Mammary epithelial cell (primary cell): ENCODE results near the gene C2orf78.
"Not testable (repeated sequence)": the region's sequence is repeated elsewhere in the genome, so short reads cannot be mapped to it uniquely, and the experiment has no call there.

Source experiments
- CTCF ChIP-seq, 2 donors: IDR thresholded peaks in 1 of 2; conservative IDR thresholded peaks in 1 of 2; 2 replicates each; pipeline ENCODE4 v1.5.1; 2011 to 2012; ENCODE audit warnings: inconsistent platforms in 2 of 2, low read length in 2 of 2, mild to moderate bottlenecking in 2 of 2, control low read depth in 1 of 2, low read depth in 1 of 2; ENCODE audit not compliant: insufficient read depth in 1 of 2; ENCODE audit errors: extremely low read depth in 1 of 2
- EZH2 ChIP-seq: IDR thresholded peaks from 2 replicates; pipeline ENCODE4 v1.6.1; 2012; ENCODE audit warnings: low read length, inconsistent platforms, borderline replicate concordance

GRCh38 chr2:73783402-73783801, 581 bp upstream of the C2orf78 start:
- TF ChIP-seq CTCF (conservative IDR thresholded peaks at IDR 0.05 in 1 of 2, IDR thresholded peaks at IDR 0.05 in 1 of 2; ENCODE audit: extremely low read depth in 1 of 2, insufficient read depth in 1 of 2, low read depth in 1 of 2, low read length in 2 of 2); EZH2: not testable (repeated sequence)
